Vagina (tissue), 2 donors: ENCODE results near the gene SULT4A1. TPM values are rescaled to one million over a fixed set of nuclear protein-coding genes. Genes with fewer than 3 reads are reported as not detected.

Experiments
- DNase-seq, 2 donors: peaks; one replicate each; pipeline ENCODE4 v3.0.0-alpha.2; 2017; ENCODE audit errors: extremely low spot score in 2 of 2
- H3K27ac ChIP-seq: fragments of 200-600 bp; sonication (generic); one replicate; pipeline ENCODE4 v1.5.1; 2019
- H3K27me3 ChIP-seq: fragments of 200-600 bp; sonication (generic); one replicate; pipeline ENCODE4 v1.5.1; 2019
- H3K36me3 ChIP-seq, 2 donors: fragments of 200-600 bp; sonication (generic); one replicate each; pipeline ENCODE4 v1.5.1; 2017 to 2019
- H3K4me1 ChIP-seq: fragments of 200-600 bp; sonication (generic); one replicate; pipeline ENCODE4 v1.5.1; 2019
- H3K4me3 ChIP-seq, 2 donors: fragments of 200-600 bp; sonication (generic); 1 replicate in 1 of 2; 2 replicates in 1 of 2; pipeline ENCODE4 v1.5.1; 2016 to 2019
- H3K9me3 ChIP-seq: fragments of 200-600 bp; sonication (generic); one replicate; pipeline ENCODE4 v1.5.1; 2019
- CTCF ChIP-seq, 3 experiments: fragments of 450-650 bp in 2 of 3; fragments of 200-600 bp in 1 of 3; sonication (generic) in 1 of 3; IDR thresholded peaks; one replicate each; pipeline ENCODE4 v1.5.1; 2017 to 2019; ENCODE audit warnings: antibody characterized with exemption in 3 of 3, mild to moderate bottlenecking in 2 of 3, moderate library complexity in 2 of 3
- POLR2A ChIP-seq, 2 donors: fragments of 450-650 bp; IDR thresholded peaks; one replicate each; pipeline ENCODE4 v1.6.1; 2017; ENCODE audit warnings: antibody characterized with exemption in 2 of 2, mild to moderate bottlenecking in 2 of 2, moderate library complexity in 2 of 2
- POLR2AphosphoS5 ChIP-seq, 2 donors: sonication (generic); formaldehyde crosslinking; IDR thresholded peaks; one replicate each; pipeline ENCODE4 v1.9.0; 2017; ENCODE audit warnings: antibody characterized with exemption in 2 of 2, mild to moderate bottlenecking in 2 of 2, low read depth in 1 of 2; ENCODE audit not compliant: insufficient read depth in 1 of 2
- intact Hi-C: fragments of 100-400 bp; cut with DNase I; formaldehyde crosslinking; loops from one replicate; pipeline ENCODE4 v1.15.1; 2023
- total RNA-seq: library from RNA; depleted of rRNA; stranded (reverse); fragments of >200 nt; gene quantifications from one replicate; pipeline ENCODE4 v1.2.3, GENCODE V29; 2016

SULT4A1 gene
- total RNA-seq, 1 donor from 2014 or later: 3.2 TPM

DNA sequence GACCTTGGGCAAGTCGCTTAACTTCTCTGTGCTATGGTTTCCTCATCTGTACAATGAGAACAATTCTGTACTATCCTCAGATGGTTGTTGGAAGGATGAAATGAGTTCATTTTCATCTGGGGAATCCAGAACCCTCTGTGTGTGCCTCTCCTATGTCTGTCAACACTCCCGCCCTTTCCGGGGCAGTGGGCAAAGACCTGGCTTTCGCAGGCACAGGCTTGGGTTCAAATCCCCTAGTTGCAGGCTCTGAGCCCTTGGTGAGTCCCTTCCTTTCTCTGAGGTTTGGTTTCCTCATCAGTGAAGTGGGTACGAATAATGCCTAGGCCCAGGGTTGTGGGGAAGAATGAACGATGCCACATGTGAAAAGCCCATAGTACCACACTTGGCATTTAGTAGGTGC is 23.5 kb upstream of the SULT4A1 start:
- no peak for DNase-seq
- Histone ChIP-seq H3K36me3 (no peaks in the 10 kb centered on the region), H3K4me1 (no peaks in the 10 kb centered on the region), H3K27me3 (peaks cover 5% of the 10 kb centered on the region), H3K27ac (no peak overlapping the region), H3K9me3 (no peaks in the 10 kb centered on the region), H3K4me3 (no peak overlapping the region)
- intact Hi-C loops: loop anchor here (10.0 kb wide), 1 partner anchor 611 kb away; no protein-coding TSS in a partner anchor
- TF ChIP-seq POLR2A (IDR thresholded peaks at IDR 0.05) (no peak), POLR2AphosphoS5 (IDR thresholded peaks at IDR 0.05; ENCODE audit: insufficient read depth in 1 of 2, low read depth in 1 of 2) (no peak), CTCF (IDR thresholded peaks at IDR 0.05) (no peak)

DNA sequence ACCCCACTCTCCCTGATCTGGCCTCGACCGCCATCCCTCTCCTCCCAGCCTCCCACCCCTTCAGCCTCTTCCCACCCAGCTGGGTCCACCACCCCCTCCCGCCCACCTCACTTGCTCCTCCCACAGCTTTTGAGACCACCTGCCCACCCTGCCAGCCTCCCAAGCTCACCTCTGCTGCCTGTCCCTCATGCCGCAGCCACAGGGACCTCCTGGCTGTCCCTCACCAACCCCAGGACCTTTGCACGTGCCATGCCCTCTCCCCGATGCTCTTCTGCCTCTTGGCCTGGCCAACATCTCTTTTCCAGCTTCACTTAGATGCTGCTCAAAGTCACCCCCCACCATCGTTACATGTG is 23.0 kb upstream of the SULT4A1 start:
- Histone ChIP-seq H3K36me3 (no peaks in the 10 kb centered on the region), H3K4me1 (no peaks in the 10 kb centered on the region), H3K27ac (no peak overlapping the region), H3K9me3 (no peaks in the 10 kb centered on the region), H3K27me3 (no peaks in the 10 kb centered on the region), H3K4me3 (no peak overlapping the region)
- intact Hi-C loops: loop anchor here (10.0 kb wide), 1 partner anchor 610 kb away; no protein-coding TSS in a partner anchor
- no peak for DNase-seq
- TF ChIP-seq POLR2AphosphoS5 (IDR thresholded peaks at IDR 0.05; ENCODE audit: insufficient read depth in 1 of 2, low read depth in 1 of 2) (no peak), POLR2A (IDR thresholded peaks at IDR 0.05) (no peak)

DNA sequence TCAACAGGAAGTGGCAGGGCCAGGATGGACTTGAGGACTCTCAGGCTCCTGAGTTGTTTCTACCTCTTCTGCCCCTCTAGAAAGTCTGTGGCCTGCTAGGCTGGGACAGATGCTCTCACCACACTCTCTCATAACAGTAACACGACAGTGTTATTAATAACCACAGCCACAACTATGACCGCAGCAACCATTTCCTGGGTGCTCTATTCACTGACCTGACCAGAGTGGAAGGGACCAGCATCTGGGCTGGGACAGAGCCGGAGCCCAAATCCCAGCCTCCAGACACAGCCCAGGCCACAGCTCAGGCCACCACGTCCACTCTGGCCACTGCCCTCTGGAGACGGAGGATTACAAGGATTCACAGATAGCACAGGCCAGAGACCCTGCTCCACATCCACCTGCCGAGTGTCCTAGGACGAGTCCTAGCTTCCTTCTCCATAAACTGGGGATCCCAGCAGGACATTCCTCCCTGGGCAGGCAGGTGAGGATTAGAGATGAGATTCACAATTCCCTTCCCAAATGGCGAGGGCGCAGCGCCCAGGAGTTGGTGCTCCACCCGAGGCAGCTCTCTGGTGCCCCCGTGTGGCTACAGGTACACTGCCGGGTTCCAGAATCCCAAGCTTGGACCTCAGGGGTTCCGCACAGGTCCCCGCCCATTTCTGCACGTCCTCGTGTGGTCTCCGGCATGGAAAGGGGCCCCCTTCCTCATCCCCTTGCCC is 22.4 kb upstream of the SULT4A1 start:
- H3K27ac ChIP-seq: no peak overlapping the region
- H3K4me1 ChIP-seq: no peaks in the 10 kb centered on the region
- DNase-seq: no peak
- TF ChIP-seq CTCF (IDR thresholded peaks at IDR 0.05): peak in 2 of 3 experiments; percentile 38 to 56
- TF ChIP-seq POLR2A (IDR thresholded peaks at IDR 0.05): no peak
- TF ChIP-seq POLR2AphosphoS5 (IDR thresholded peaks at IDR 0.05; ENCODE audit: insufficient read depth in 1 of 2, low read depth in 1 of 2): no peak
- intact Hi-C loops: loop anchor here (10.0 kb wide), 1 partner anchor 610 kb away; no protein-coding TSS in a partner anchor
- H3K27me3 ChIP-seq: no peaks in the 10 kb centered on the region
- H3K36me3 ChIP-seq: no peaks in the 10 kb centered on the region
- no peak overlapping the region for H3K4me3 ChIP-seq
- no peaks in the 10 kb centered on the region for H3K9me3 ChIP-seq

DNA sequence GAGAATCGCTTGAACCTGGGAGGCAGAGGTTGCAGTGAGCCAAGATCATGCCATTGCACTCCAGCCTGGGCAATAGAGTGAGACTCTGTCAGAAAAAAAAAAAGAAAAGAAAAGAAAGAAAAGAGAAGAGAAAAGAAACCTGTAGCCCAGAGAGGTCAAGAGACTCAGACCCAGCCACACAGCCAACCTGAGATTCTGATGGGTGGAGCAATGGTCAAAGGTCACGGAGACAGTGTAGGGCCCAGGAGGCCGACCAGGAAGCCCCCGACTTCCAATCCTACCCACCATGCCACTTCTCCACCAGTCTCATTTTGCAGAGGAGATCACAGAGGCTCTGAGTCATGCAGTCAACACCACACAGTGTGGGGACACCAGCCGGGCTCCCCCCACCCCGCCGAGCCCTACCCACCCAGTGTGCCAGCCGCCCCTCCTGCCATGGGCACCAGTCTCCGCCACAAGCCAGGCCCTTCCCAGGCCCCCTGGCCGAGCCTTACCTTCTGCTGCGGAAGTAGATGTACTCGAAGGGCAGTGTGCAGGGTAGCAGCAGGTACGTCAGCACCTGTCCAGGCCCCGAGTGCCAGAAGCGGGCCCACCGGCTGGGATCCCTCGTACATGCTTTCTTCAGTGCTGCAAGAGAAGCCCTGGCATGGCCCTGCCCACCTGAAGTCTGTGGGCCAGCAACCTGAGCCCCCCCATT is 21.6 kb upstream of the SULT4A1 start:
- Histone ChIP-seq H3K4me1 (no peaks in the 10 kb centered on the region), H3K27ac (no peak overlapping the region), H3K36me3 (no peaks in the 10 kb centered on the region), H3K4me3 (no peak overlapping the region), H3K27me3 (no peaks in the 10 kb centered on the region), H3K9me3 (no peaks in the 10 kb centered on the region)
- DNase-seq: no peak
- TF ChIP-seq POLR2A (IDR thresholded peaks at IDR 0.05): no peak
- TF ChIP-seq POLR2AphosphoS5 (IDR thresholded peaks at IDR 0.05; ENCODE audit: insufficient read depth in 1 of 2, low read depth in 1 of 2): no peak
- TF ChIP-seq CTCF (IDR thresholded peaks at IDR 0.05): no peak
- intact Hi-C loops: loop anchor here (10.0 kb wide), 1 partner anchor 609 kb away; no protein-coding TSS in a partner anchor

GRCh38 chr22:43883012-43883661 is 20.8 kb upstream of the SULT4A1 start:
- TF ChIP-seq POLR2A (IDR thresholded peaks at IDR 0.05): no peak
- peak in 2 of 3 experiments; percentile 15 to 26 for TF ChIP-seq CTCF (IDR thresholded peaks at IDR 0.05)
- TF ChIP-seq POLR2AphosphoS5 (IDR thresholded peaks at IDR 0.05; ENCODE audit: insufficient read depth in 1 of 2, low read depth in 1 of 2): no peak
- Histone ChIP-seq H3K4me1 (no peaks in the 10 kb centered on the region), H3K27ac (no peak overlapping the region), H3K4me3 (no peak overlapping the region), H3K9me3 (no peaks in the 10 kb centered on the region), H3K36me3 (no peaks in the 10 kb centered on the region), H3K27me3 (no peaks in the 10 kb centered on the region)
- intact Hi-C loops: loop anchor here (10.0 kb wide), 1 partner anchor 608 kb away; no protein-coding TSS in a partner anchor
- DNase-seq: no peak
